Caco-2 (cell line): ENCODE data around the gene RAMP3. TPM values are rescaled to one million over a fixed set of nuclear protein-coding genes. Genes with fewer than 3 reads are reported as not detected.
"Not testable (repeated sequence)": the region's sequence is repeated elsewhere in the genome, so short reads cannot be mapped to it uniquely, and the experiment has no call there.

Experiments
- BruUV-seq: library from RNA; stranded (reverse); fragments of 400-500 nt; replicated peaks from 2 replicates; lab custom pipeline; 2021; lab: Mats Ljungman, UMichigan
- CTCF ChIA-PET: fragments of 300-600 bp; sonication (Branson Sonifier 250); formaldehyde crosslinking; loops from one replicate; lab custom pipeline; 2022; ENCODE audit warnings: antibody characterized with exemption; lab: Charles Lee
- POLR2A ChIA-PET: fragments of 300-600 bp; sonication (Branson Sonifier 250); formaldehyde crosslinking; loops from one replicate; lab custom pipeline; 2022; ENCODE audit warnings: antibody characterized with exemption; lab: Charles Lee
- DNase-seq, 2 experiments: peaks; one replicate each; pipeline versions ENCODE4 v3.0.0 to v3.0.0-alpha.2; 2020 to 2022
- H3K27me3 ChIP-seq: replicated peaks from 2 replicates; pipeline ENCODE4 v1.6.0; 2011; ENCODE audit warnings: low read length; ENCODE audit not compliant: control insufficient read depth, insufficient read depth
- H3K36me3 ChIP-seq: 2 replicates; pipeline ENCODE4 v1.5.1; 2011; ENCODE audit warnings: low read length; ENCODE audit not compliant: control insufficient read depth, insufficient read depth
- H3K4me1 ChIP-seq: fragments of 250-450 bp; sonication (Bioruptor Pico); 2 replicates; pipeline ENCODE4 v1.5.1; 2020; ENCODE audit warnings: mild to moderate bottlenecking
- H3K4me3 ChIP-seq: 2 replicates; pipeline ENCODE4 v1.5.1; 2011; ENCODE audit warnings: low read depth, mild to moderate bottlenecking, control low read depth, low read length
- H3K9me3 ChIP-seq: fragments of 250-450 bp; sonication (Bioruptor Pico); 2 replicates; pipeline ENCODE4 v1.5.1; 2020; ENCODE audit warnings: mild to moderate bottlenecking, moderate library complexity
- H3K27ac Mint-ChIP-seq: one replicate; pipeline ENCODE4 v1.8.0; 2022; ENCODE audit warnings: mixed read lengths; ENCODE audit not compliant: unreplicated experiment
- H3K27me3 Mint-ChIP-seq: one replicate; pipeline ENCODE4 v1.8.0; 2022; ENCODE audit warnings: mixed read lengths; ENCODE audit not compliant: insufficient read depth, unreplicated experiment
- H3K36me3 Mint-ChIP-seq: one replicate; pipeline ENCODE4 v1.8.0; 2022; ENCODE audit warnings: mild to moderate bottlenecking, mixed read lengths; ENCODE audit not compliant: insufficient read depth, unreplicated experiment
- H3K4me1 Mint-ChIP-seq: one replicate; pipeline ENCODE4 v1.8.0; 2022; ENCODE audit warnings: low read depth, mixed read lengths; ENCODE audit not compliant: unreplicated experiment
- H3K4me3 Mint-ChIP-seq: one replicate; pipeline ENCODE4 v1.8.0; 2022; ENCODE audit warnings: mild to moderate bottlenecking, moderate library complexity, mixed read lengths; ENCODE audit not compliant: unreplicated experiment
- H3K9me3 Mint-ChIP-seq: one replicate; pipeline ENCODE4 v1.8.0; 2022; ENCODE audit warnings: mixed read lengths; ENCODE audit not compliant: unreplicated experiment
- intact Hi-C: fragments of 100-400 bp; cut with micrococcal nuclease; formaldehyde crosslinking; loops from one replicate; pipeline ENCODE4 v1.10.0; 2022; ENCODE audit not compliant: unreplicated experiment
- total RNA-seq: library from RNA; stranded (reverse); gene quantifications from 2 replicates; pipeline ENCODE4 v1.2.3, GENCODE V29; 2022
- TF ChIP-seq, protein P1 (sequence below), 2 experiments: fragments of 200-600 bp in 1 of 2; IDR thresholded peaks; 1 replicate in 1 of 2; 2 replicates in 1 of 2; pipeline versions ENCODE4 v1.5.1 to v1.8.0; 2011 to 2022; ENCODE audit warnings: antibody characterized with exemption in 1 of 2, control low read depth in 1 of 2, inconsistent platforms in 1 of 2, low read depth in 1 of 2, low read length in 1 of 2, mild to moderate bottlenecking in 1 of 2, moderate library complexity in 1 of 2; ENCODE audit not compliant: insufficient read depth in 1 of 2, severe bottlenecking in 1 of 2, unreplicated experiment in 1 of 2

Gene RAMP3
- total RNA-seq, 1 experiment from 2014 or later = not detected

- H3K9me3 ChIP-seq = no peaks in the 10 kb centered on the region
- no peak for DNase-seq
- H3K27me3 Mint-ChIP-seq = peaks cover 39% of the 10 kb centered on the region
- no peak overlapping the region for H3K4me3 ChIP-seq
- H3K27ac Mint-ChIP-seq = no peak overlapping the region
- BruUV-seq = no TSS peak
- ChIA-PET CTCF (no interaction called here), POLR2A (no interaction called here)
- no peaks in the 10 kb centered on the region for H3K36me3 ChIP-seq
- no peaks in the 10 kb centered on the region for H3K4me1 Mint-ChIP-seq
- TF ChIP-seq, protein P1, sequence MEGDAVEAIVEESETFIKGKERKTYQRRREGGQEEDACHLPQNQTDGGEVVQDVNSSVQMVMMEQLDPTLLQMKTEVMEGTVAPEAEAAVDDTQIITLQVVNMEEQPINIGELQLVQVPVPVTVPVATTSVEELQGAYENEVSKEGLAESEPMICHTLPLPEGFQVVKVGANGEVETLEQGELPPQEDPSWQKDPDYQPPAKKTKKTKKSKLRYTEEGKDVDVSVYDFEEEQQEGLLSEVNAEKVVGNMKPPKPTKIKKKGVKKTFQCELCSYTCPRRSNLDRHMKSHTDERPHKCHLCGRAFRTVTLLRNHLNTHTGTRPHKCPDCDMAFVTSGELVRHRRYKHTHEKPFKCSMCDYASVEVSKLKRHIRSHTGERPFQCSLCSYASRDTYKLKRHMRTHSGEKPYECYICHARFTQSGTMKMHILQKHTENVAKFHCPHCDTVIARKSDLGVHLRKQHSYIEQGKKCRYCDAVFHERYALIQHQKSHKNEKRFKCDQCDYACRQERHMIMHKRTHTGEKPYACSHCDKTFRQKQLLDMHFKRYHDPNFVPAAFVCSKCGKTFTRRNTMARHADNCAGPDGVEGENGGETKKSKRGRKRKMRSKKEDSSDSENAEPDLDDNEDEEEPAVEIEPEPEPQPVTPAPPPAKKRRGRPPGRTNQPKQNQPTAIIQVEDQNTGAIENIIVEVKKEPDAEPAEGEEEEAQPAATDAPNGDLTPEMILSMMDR (IDR thresholded peaks at IDR 0.05; ENCODE audit: insufficient read depth in 1 of 2, low read depth in 1 of 2, low read length in 1 of 2, severe bottlenecking in 1 of 2, unreplicated experiment in 1 of 2) = no peak
- H3K36me3 Mint-ChIP-seq = no peaks in the 10 kb centered on the region
- intact Hi-C loops = no loop called here
- no peak overlapping the region for H3K4me3 Mint-ChIP-seq
- H3K4me1 ChIP-seq = no peaks in the 10 kb centered on the region
- H3K9me3 Mint-ChIP-seq = no peaks in the 10 kb centered on the region
- H3K27me3 ChIP-seq = no peaks in the 10 kb centered on the region
These were observed 45.9 kb downstream of the RAMP3 start for GRCh38 chr7:45203459-45203858.

DNA sequence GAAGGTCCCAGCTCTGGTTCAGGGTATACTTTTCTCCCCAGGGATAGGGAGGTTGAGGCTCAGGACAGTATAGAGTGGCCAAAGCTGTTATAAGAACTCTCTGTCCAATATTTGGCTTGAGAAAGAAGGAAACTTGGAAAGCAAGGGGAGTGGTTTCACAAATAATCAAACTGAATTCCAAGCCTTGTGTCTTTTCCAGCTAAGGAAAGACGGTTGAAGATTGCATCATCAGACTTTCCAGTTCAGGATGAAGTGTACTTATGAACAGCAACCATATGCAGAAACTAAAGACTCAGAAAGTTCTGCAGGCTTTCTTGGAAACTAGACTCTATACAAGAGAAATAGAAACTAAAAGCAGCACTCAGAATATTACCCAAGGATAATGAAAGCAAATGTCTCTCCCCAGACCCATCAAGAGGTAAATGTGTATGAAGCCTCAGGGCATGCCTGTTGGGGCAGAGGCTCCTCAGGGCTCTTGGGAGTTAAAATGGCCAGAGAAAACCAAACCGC is 46.4 kb downstream of the RAMP3 start:
- TF ChIP-seq, protein P1 (IDR thresholded peaks at IDR 0.05; ENCODE audit: insufficient read depth in 1 of 2, low read depth in 1 of 2, low read length in 1 of 2, severe bottlenecking in 1 of 2, unreplicated experiment in 1 of 2) = no peak
- Mint-ChIP-seq H3K9me3 (no peaks in the 10 kb centered on the region), H3K27ac (no peak overlapping the region), H3K27me3 (peaks cover 45% of the 10 kb centered on the region), H3K36me3 (no peaks in the 10 kb centered on the region), H3K4me1 (no peaks in the 10 kb centered on the region), H3K4me3 (no peak overlapping the region)
- no TSS peak for BruUV-seq
- H3K27me3 ChIP-seq = no peaks in the 10 kb centered on the region
- H3K9me3 ChIP-seq = no peaks in the 10 kb centered on the region
- DNase-seq = no peak
- H3K4me1 ChIP-seq = no peaks in the 10 kb centered on the region
- ChIA-PET CTCF (no interaction called here), POLR2A (no interaction called here)
- intact Hi-C loops = no loop called here
- H3K4me3 ChIP-seq = no peak overlapping the region
- no peaks in the 10 kb centered on the region for H3K36me3 ChIP-seq

GRCh38 chr7:45206266-45206665 is 48.7 kb downstream of the RAMP3 start:
- CTCF ChIA-PET = interaction anchor here (1.0 kb wide), 1 partner anchor 11 kb away, joined by 3 read pairs; no protein-coding TSS in a partner anchor
- H3K4me1 ChIP-seq, H3K36me3 ChIP-seq, H3K27ac Mint-ChIP-seq, BruUV-seq, POLR2A ChIA-PET, H3K4me3 ChIP-seq, H3K36me3 Mint-ChIP-seq, H3K4me3 Mint-ChIP-seq, H3K9me3 ChIP-seq, DNase-seq, H3K4me1 Mint-ChIP-seq, H3K27me3 ChIP-seq, H3K9me3 Mint-ChIP-seq, intact Hi-C loops: not testable (repeated sequence)
- peaks cover 47% of the 10 kb centered on the region for H3K27me3 Mint-ChIP-seq

GRCh38 chr7:45209909-45210308 is 52.3 kb downstream of the RAMP3 start:
- intact Hi-C loops, H3K9me3 ChIP-seq, DNase-seq, H3K4me3 Mint-ChIP-seq, H3K4me1 ChIP-seq, H3K4me1 Mint-ChIP-seq, H3K36me3 ChIP-seq, BruUV-seq, H3K27ac Mint-ChIP-seq, H3K9me3 Mint-ChIP-seq, CTCF ChIA-PET, H3K36me3 Mint-ChIP-seq, POLR2A ChIA-PET, H3K27me3 ChIP-seq, H3K4me3 ChIP-seq: not testable (repeated sequence)
- peaks cover 61% of the 10 kb centered on the region for H3K27me3 Mint-ChIP-seq
